Vagina (tissue), 2 donors: ENCODE measurements around the gene SPINK1.

Experiments
- CTCF ChIP-seq, 3 experiments: fragments of 450-650 bp in 2 of 3; fragments of 200-600 bp in 1 of 3; sonication (generic) in 1 of 3; IDR thresholded peaks; one replicate each; pipeline ENCODE4 v1.5.1; 2017 to 2019; ENCODE audit warnings: antibody characterized with exemption in 3 of 3, mild to moderate bottlenecking in 2 of 3, moderate library complexity in 2 of 3
- POLR2A ChIP-seq, 2 donors: fragments of 450-650 bp; IDR thresholded peaks; one replicate each; pipeline ENCODE4 v1.6.1; 2017; ENCODE audit warnings: antibody characterized with exemption in 2 of 2, mild to moderate bottlenecking in 2 of 2, moderate library complexity in 2 of 2
- POLR2AphosphoS5 ChIP-seq, 2 donors: sonication (generic); formaldehyde crosslinking; IDR thresholded peaks; one replicate each; pipeline ENCODE4 v1.9.0; 2017; ENCODE audit warnings: antibody characterized with exemption in 2 of 2, mild to moderate bottlenecking in 2 of 2, low read depth in 1 of 2; ENCODE audit not compliant: insufficient read depth in 1 of 2

GRCh38 chr5:147876141-147876540 is 44.7 kb upstream of the SPINK1 start:
- no peak for TF ChIP-seq CTCF (IDR thresholded peaks at IDR 0.05)
- no peak for TF ChIP-seq POLR2AphosphoS5 (IDR thresholded peaks at IDR 0.05; ENCODE audit: insufficient read depth in 1 of 2, low read depth in 1 of 2)
- no peak for TF ChIP-seq POLR2A (IDR thresholded peaks at IDR 0.05)
